Stimulated activated CD4-positive, alpha-beta T cell treated with anti-CD3 and anti-CD28 coated beads, Interleukin-12 subunit alpha, Interleukin-12 subunit beta, amount 100 ng/mL, for 48 hours (primary cell): ENCODE results near the gene MAPK12.

Experiments used
- DNase-seq, 3 donors: peaks; one replicate each; pipeline ENCODE4 v3.0.0-alpha.2; 2020; ENCODE audit warnings: low read depth in 2 of 3, low spot score in 1 of 3

MAPK12 gene

DNA sequence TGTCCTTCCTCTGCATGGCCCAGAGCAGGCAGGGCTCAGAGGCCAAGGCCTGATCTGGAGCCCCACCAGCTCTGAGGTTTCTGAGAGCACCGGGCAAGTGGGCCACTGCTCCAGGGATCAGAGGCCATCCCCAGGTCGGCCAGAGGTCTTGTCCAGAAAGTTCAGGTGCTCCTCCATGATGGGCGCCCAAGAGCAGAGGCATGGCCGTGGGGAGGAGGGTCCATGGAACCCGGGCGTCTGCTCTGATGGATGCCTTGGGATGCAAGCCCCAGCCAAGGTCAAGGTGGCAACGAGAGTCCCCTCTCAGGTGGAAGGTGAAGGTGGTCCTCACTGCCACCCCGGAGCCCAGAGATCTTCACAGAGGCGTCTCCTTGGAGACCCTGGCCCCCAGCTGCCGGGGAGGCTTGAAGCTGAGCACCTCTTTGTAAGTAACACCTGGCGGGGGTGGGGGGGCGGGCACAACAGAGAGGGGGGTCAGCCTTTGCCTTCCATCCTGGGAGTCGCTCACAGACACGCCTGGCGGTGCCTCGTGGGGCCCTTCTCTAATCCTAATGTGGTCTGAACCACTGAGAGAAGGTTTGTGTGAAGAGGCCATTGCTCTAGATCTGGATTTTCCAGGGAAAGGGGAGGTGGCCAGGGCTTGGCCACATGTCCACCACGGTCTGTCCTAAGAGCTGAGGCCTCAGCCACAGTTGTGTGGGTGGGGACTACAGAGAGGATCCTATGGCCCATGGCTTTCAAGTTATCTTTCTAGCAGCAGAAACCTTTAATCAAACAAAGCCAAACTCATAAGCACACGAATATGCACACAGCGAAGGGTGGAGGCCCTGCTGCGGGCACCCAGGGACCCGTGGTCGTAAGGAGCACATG, 8.2 kb downstream of the MAPK12 start:
- no peak for DNase-seq

DNA sequence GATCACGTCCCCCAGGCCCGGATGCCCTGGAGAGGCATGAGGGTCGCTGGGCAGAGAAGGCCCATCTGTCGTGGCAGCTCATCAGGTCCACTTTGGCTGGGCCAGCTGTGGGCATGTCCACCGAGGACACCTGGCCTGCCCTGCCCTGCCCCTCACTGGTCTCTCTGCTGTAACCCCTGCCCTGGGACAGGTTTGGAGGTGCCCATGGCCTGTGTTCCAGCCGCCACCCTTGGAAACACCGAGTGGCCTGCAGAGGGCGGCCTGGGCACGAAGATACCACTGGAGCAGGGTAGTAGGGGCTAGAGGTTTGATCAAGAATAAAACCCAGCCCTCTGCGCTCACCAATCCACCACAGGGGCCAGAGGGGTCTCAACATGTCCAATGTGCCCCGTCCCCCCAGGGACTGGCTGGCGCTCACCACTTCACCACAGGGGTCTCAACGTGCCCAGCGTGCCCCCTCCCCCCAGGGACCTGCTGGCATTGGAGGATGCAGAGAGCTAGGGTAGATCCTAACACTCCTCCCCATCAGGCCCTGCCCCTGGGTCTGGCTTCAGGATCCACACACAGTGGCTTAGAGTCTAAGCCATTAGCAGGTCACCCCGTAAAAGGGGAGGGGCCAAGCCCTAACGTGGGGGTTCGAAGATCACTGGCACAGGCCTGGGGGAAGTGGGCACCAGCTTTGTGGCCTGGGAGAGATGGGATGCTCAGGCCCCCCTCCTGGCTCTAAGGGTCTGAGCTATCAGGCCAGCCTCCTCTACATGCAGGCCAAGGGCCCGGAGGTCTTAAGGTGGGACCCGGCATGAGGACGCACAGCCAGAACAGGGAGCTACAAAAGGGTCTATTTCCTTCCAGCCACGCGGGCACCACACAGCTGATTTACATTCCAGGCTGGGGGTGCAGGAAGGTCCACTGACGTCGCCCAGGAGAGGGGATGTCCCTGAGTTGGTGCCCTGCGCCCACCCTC, 9.1 kb downstream of the MAPK12 start:
- DNase-seq = peak; percentile 50 to 54 (median 53)

DNA sequence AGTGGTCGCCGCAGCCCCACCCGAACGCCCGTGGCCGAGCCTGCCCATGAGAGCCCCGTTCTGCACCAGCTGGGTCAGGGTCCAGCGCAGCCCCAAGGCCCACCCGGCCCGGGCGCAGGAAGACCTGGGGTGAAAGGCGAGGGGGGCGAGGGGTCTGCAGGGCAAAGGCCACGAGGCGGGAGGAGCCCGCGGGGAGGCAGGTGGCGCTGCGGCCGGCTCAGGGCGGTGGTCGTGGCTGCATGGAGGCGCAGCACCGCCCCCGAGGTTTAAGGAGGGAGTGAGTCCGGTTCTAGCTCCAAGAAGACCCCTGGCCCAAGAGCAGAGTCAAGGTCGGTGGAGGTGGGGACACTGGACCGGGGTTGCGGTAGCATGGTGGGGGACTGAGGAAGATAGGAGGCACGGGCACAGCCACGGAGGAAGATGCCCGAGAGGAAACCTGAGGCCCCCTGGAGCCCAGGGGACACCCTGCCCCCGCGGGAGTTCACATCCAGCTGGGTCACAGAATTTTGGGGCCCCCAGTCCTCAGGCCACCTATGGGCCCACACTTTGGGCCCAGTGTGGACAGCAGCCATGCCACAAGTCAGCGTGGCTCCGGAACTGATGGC, 9.9 kb downstream of the MAPK12 start:
- DNase-seq = no peak

DNA sequence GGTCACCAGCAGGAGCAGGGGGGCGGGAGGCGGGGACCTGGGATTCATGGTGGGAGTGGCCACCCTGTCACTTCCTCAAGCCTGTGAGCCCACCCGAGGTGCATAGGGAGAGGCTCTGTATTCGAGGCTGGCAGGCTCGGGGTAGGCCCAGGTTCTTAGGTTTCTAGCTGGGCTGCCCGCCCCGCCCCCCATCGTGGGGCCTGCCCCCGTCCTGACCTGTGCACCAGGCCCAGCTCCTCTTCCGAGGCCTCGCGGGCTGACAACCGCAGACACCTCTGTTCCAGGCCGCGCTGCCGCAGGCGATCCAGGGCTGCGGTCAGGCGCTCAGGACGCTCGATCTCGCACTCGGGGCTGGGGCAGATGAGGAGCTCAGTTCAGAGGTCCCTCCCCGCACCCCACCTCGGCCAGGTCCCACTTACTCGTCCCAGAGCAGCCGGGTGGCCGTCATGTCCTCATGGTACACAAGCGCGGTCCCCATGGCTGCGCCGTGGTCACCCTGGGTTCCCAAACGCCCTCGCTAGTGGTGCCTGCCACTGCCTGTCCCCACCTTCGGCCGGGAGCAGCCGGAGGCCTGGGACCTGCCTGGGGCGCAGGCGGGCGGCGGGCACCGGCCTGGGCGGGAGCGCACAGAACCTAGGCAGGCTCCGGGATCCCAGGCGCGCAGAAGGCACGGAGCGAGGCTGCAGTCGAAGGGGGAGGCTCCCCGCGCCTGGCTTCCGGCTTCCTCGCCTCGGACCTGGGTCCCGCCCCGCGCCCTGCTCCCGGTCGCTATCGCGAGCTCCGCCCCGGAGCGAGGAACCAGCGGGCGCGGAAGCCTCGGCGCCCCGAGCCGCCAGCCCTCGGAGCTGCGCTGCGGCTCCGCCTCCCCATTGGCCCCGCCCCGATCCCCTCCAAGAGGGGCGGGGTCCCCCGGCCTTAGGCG, 10.7 kb downstream of the MAPK12 start, which contains the start of gene HDAC10:
HDAC10 (minus strand) TSS at position 711 of the 922 bp plus-strand sequence; CDS start at position 478, 233 bp downstream.
- DNase-seq = peak; percentile 74 to 83 (median 75)

DNA sequence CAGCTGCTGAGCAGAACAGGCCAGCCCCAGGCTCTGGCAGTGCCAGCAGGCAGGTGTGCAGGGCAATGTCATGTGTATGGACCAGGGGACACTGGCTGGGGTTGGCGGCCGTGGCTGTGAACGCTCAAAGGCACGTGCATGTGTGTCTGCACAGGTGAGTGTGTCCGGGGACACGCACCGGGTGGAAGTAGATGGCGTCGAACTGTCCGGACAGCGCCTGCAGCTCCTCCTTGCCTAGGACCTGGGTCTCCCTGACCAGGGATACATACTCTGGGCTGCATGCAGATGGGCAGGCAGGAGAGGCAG, 11.3 kb downstream of the MAPK12 start:
- no peak for DNase-seq

DNA sequence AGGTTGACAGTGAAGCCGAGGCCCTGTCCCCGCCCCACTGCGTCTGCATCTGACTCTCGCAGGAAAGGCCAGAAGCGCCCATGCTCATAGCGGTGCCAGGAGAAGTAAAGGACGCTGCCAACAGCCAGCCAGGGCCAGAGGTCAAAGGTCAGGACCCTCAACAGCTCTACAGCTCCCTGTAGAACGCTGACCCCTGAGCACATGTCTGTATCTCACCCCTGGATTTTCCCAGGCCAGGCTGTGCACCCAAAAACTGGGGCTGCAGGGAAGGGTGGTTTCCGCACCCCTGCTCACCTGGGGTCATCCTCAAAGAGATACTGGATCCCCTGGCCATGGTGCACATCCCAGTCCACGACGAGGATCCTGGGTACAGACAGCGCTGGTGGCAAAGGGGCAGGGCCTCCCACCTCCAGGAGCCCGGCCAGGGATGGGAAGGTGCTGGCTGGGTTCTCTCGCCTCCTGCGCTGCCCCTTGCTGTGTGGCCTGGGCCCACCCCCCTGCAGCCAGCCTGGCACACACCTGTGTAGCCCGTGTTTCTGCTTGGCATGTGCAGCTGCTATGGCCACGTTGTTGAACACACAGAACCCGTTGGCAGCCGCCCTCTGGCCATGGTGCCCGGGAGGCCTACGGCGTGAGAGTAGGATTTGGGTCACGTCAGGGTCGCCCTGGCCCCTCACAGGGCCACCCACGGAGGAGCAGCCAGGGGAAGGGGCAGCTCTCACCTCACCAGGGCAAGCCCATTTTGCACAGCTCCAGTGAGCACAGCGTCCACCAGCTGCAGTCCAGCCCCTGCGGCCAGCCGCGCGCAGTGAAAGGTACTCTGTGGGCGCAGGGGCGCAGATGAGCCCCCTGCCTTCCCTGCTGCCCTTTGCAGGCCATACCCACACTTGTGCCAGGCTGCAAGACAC, 11.9 kb downstream of the MAPK12 start:
- no peak for DNase-seq

DNA sequence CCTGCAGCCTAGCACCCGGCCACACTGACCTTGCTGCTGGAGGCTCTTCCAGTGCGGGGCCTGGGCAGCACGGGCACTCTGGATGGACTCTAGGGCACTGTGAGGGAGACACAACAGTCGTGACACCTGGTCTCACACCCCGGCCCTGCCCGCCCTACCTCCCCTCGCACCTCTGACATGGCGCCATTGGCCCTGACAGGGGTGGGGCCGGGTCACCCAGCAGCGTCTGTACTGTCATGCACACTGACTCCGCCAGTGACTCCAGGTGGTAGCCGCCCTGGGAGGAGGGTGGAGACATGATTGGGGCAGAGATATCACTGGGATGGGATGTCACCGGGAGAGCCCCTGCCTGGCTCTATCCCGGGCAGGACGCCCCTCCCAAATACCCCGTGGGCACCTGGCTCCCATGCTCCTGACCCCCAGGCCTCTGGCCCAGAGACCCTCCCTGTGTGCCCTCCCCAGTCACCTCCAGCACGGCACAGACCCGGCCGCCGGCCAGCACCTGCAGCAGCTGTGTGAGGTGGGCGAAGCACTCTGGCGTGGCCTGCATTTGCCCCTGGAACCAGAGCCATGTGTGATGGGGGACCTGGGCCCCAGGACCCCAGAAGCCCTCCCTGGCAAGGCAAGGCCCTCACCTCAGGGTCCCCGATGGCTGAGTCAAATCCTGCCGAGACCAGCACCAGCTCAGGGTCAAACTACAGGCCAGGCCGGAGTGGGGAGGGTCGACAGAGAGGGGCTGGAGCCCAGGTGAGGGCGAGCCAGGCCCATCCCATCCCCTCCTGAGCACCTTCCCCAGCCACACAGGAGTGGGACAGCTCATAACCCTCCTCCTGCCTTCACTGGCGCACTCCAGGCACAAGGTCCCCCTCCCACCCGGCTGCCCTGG, 13.0 kb downstream of the MAPK12 start:
- DNase-seq = no peak

DNA sequence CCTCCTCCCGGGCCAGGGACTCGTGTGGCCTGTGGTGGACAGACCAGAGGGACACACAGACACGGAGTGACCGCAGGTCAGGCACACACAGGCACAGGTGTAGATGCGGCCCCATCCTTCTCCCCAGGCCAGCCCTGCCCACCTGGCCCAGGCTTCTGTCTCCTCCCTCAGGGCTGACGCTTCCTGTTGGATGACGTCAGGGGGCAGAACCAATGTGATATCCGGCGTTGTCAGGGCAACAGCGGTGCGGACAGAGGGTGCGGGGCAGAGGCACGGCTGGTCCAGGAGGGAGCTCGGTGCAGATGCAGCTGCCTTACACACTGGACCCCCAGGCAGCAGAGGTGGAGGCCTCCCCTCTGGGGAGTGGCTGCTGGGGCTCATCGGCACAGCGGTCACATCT, 13.7 kb downstream of the MAPK12 start:
- no peak for DNase-seq

DNA sequence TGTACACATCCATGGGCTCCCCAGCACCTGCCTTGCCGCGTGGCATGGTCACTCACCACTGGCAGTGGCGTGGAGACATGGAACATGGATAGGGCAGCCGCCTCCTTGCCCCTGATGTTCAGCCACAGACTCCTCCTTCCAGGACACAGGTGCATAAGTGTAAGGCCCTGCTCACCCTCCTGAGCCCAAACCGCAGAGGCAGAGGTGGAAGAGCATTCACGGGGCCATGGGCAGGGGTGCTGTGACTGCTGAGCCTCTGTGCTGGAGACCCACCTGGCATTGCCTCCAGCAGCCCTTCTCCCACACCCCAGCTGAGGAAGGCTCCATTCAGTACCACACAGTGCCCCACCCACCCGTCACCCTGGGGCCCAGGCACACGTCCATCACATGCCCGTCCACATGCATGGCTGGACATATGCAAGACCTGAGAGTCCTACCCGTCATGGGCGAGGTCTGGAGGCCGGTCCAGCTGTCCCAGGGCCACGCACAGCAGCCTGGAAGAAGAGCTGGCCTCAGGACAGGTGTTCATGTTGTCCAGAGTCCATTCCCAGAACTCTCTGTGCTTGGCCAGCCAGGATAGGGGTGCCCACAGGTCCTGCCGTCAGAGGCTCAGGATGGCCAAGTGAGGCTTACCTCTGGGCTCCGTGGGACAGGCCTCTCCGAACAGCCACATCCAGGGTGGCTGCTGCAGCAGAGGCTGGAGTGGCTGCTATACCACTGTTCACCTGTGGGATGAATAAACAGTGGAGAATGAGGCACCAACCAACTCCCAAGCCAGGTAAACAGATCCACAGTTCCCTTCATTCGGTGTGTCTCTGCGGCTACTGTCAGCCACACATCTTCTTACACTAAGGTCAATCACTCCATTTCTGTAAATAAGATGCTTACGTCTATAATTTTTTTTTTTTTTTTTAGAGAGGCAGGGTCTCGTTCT, 15.0 kb downstream of the MAPK12 start:
- DNase-seq = no peak

DNA sequence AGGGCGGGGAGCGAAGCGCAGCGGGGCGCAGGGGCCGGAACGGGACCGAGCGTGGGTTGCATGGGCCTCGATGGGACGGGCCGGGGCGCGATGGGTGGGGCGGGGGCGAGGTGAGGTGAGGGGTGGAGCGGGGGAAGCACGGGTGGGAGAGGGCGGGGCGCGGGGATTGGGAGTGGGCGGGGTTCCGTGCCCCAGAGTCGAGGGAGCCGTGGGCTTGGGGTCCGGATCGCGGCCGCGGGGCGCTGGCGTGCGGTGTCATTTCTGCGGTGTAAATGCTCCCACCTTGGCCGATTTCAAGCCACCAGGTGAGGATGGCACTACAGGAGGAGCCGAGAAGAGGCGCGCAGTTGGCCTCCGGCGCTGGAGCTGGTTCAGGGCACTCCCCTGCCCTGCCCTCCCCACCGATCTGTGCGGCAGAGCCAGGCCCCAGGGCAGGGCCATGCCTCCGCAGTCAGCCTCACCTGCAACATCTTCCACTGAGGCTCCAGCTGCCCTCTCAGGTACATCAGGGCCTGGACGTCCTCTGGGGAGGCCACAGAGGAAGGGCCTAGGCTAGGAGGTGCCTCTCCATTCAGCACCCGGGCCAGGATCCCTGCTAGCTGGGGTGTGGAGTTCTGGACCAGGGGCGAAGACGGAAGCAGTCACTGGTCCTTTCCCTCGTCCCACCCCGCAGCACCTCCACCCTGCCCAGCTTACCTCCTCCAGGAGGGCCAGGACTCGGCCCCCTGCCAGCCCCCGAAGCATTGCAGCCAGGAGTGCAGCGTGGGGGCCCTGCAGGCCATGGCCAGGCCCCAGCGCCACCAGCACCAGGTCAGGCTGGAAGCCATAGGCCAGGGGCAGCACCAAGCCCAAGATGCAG, 16.0 kb downstream of the MAPK12 start:
- DNase-seq = no peak

DNA sequence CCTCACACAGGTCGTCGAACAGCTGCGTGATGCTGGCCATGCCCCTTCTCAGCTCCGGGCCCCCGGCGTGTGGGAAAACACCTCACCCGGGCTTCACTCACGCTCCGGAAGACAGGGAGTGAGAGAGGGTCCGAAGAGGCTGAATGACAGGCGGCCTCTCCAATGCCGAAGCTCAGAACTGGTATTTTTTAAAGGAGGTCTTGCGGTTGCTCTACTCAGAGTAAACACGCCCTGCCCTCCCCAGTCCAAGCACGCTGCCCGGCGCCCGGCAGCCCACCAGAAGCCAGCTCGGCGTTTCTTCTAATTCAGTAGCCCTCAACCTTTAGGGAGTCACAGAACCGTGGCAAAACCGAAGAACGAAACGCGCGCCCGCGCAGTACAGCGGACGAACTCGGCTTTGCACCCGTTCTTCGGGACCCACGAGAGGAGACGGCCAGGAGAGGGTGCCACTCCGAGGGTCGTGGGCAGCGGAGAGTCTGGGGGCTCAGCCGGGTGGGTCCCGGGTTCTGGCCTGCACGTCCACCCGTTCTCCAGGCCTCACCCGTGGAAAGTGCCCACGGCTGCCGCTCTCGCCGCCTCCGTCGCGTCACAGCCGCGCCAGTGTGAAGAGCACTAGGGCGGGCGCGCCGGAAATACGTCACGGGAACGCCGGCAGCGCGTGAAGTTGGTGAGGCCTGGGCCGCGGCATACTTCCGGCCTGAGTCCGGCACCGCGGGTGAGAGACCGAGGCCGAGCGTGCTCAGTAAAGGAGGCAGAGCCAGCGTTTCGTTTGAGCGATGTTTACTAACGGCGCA, 16.9 kb downstream of the MAPK12 start, which contains the start of gene TUBGCP6:
TUBGCP6 (minus strand) TSS at position 604 of the 794 bp plus-strand sequence; CDS start at position 40, 564 bp downstream.
- peak; percentile 80 to 92 (median 83) for DNase-seq

DNA sequence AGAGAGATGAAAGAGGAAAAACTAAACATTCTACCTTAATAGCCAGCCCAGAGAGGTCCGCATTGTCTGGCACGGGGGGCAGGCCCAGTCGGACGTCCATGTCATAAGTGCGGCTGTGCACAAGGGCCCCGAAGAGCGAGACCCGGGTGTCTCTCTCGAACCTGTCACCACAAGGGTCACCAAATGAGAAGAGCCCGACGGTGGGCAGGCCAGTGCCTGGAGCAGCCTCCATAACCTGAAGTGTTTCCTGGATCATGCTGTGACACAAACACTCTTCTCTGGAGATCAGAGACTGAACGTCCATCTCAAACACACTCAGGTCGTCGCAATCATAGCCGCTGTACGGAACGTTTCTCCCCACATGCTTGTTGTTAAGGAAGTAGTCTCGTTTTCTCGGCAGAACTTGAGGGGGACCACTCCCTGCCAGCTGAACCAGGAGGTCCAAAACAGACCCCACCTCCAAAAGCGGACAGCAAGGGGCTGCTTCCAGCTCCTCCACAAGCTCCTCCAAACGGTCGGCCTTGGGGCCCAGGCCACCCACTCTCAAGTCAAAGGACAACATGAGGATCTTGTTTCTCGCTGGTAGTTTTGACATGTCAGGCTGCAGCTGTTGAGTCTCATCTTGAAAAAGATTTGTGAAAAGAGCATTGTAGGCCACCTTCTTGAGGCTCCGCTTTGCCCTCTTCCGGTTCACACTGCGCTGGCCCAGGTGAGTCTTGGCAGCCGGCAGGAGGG, 17.6 kb downstream of the MAPK12 start:
- no peak for DNase-seq

DNA sequence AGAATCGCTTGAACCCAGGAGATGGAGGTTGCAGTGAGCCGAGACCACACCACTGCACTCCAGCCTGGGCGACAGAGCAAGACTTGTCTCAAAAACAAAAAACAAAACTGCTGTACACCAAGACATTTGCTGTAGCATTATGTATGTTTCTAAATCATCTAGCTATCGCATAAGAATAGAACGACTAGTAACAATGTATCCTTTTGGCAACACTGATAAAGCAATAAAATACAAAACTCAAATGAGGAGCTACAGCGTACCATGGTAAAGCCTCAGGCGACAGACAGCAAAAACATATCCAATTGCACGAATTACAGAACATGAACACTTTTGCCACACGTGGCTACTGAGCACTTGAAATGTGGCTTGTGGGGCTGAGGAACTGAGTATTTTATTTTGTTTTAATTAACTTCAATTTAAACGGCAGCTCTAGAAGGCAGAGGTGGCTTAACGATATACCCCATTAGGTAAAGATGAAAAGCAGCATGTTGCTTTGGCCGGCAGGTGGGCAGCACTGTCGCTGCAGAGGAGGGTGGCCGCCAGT, 19.0 kb downstream of the MAPK12 start:
- no peak for DNase-seq

DNA sequence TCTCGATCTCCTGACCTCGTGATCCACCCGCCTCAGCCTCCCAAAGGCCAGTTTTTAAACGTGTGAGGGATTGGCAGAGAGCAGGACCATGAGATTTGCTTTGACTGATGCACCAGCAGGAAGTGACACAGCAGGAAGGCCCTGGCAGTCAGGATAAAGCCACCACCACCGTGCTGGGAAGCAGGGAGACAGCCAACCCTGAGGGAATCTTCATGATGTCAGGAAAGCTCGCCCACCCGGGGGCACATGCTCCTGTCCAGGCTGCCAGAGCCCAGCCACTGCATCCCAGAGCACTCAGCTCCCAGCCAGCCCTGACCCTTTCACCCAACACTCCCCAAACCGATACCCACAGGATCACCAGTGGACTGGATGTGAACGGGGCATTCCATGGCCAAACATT, 22.7 kb downstream of the MAPK12 start:
- no peak for DNase-seq
